Neuronal stem cell (in vitro differentiated cells): ENCODE measurements around the gene BEAN1.
A peak's percentile ranks its signal among the peaks of the same experiment; 100 is the strongest.

Source experiments
- DNase-seq: peaks from one replicate; pipeline ENCODE4 v3.0.0-alpha.2; 2013; ENCODE audit warnings: low spot score
- H2AFZ ChIP-seq: one replicate; pipeline ENCODE4 v1.6.1; 2013; ENCODE audit warnings: mild to moderate bottlenecking, low read length, inconsistent platforms
- H2AK5ac ChIP-seq: 2 replicates; pipeline ENCODE4 v1.6.1; 2013; ENCODE audit warnings: low read depth, mild to moderate bottlenecking, inconsistent platforms, low read length, moderate library complexity, mixed read lengths
- H2BK120ac ChIP-seq: 2 replicates; pipeline ENCODE4 v1.6.1; 2013; ENCODE audit warnings: low read depth, mild to moderate bottlenecking, inconsistent platforms, low read length, moderate library complexity, mixed read lengths
- H2BK12ac ChIP-seq: one replicate; pipeline ENCODE4 v1.6.1; 2013; ENCODE audit warnings: low read length, inconsistent platforms
- H2BK15ac ChIP-seq: 2 replicates; pipeline ENCODE4 v1.6.1; 2013; ENCODE audit warnings: mild to moderate bottlenecking, low read length, inconsistent platforms, mixed read lengths
- H2BK5ac ChIP-seq: one replicate; pipeline ENCODE4 v1.6.1; 2013; ENCODE audit warnings: inconsistent platforms, mild to moderate bottlenecking, low read length, moderate library complexity
- H3K14ac ChIP-seq: one replicate; pipeline ENCODE4 v1.6.1; 2013; ENCODE audit warnings: low read length, inconsistent platforms
- H3K18ac ChIP-seq: 2 replicates; pipeline ENCODE4 v1.6.1; 2013; ENCODE audit warnings: low read length, inconsistent platforms
- H3K23ac ChIP-seq: 2 replicates; pipeline ENCODE4 v1.6.1; 2013; ENCODE audit warnings: low read depth, mild to moderate bottlenecking, mixed read lengths, low read length, inconsistent platforms; ENCODE audit not compliant: poor library complexity
- H3K27ac ChIP-seq: replicated peaks from 3 replicates; pipeline ENCODE4 v1.5.1; 2013; ENCODE audit warnings: low read length, inconsistent platforms
- H3K27me3 ChIP-seq, 3 experiments: 2 replicates each; pipeline ENCODE4 v1.6.1; 2013; ENCODE audit warnings: low read length in 3 of 3, mild to moderate bottlenecking in 2 of 3, inconsistent platforms in 1 of 3, low read depth in 1 of 3, mixed read lengths in 1 of 3, moderate library complexity in 1 of 3; ENCODE audit not compliant: control insufficient read depth in 3 of 3, insufficient read depth in 3 of 3
- H3K36me3 ChIP-seq, 2 donors: replicated peaks in 1 of 2; 2 replicates each; pipeline ENCODE4 v1.6.1; 2013; ENCODE audit warnings: low read length in 2 of 2; ENCODE audit not compliant: control insufficient read depth in 2 of 2, insufficient read depth in 2 of 2
- H3K4ac ChIP-seq: 2 replicates; pipeline ENCODE4 v1.6.1; 2013; ENCODE audit warnings: inconsistent platforms, mild to moderate bottlenecking, low read length, moderate library complexity
- H3K4me1 ChIP-seq, 2 donors: 1 replicate in 1 of 2; 2 replicates in 1 of 2; pipeline ENCODE4 v1.6.1; 2013; ENCODE audit warnings: low read length in 2 of 2, low read depth in 1 of 2; ENCODE audit not compliant: control insufficient read depth in 2 of 2, insufficient read depth in 1 of 2
- H3K4me2 ChIP-seq: one replicate; pipeline ENCODE4 v1.6.1; 2013; ENCODE audit warnings: mild to moderate bottlenecking, low read length, inconsistent platforms; ENCODE audit not compliant: insufficient read depth, poor library complexity, severe bottlenecking
- H3K4me3 ChIP-seq, 2 donors: 2 replicates each; pipeline ENCODE4 v1.5.1; 2013; ENCODE audit warnings: low read length in 2 of 2, mild to moderate bottlenecking in 2 of 2, inconsistent platforms in 1 of 2, moderate library complexity in 1 of 2
- H3K79me1 ChIP-seq: one replicate; pipeline ENCODE4 v1.6.1; 2013; ENCODE audit warnings: low read depth, mild to moderate bottlenecking, inconsistent platforms, low read length, moderate library complexity
- H3K9ac ChIP-seq: one replicate; pipeline ENCODE4 v1.6.1; 2013; ENCODE audit warnings: mild to moderate bottlenecking, low read depth, low read length, inconsistent platforms; ENCODE audit not compliant: poor library complexity
- H3K9me3 ChIP-seq, 2 donors: replicated peaks in 1 of 2; 2 replicates each; pipeline versions ENCODE3 to v1.6.1; 2013; ENCODE audit warnings: low read length in 2 of 2, mild to moderate bottlenecking in 2 of 2, inconsistent platforms in 1 of 2, low read depth in 1 of 2, mixed read lengths in 1 of 2, moderate library complexity in 1 of 2; ENCODE audit not compliant: control insufficient read depth in 2 of 2, insufficient read depth in 1 of 2
- H4K8ac ChIP-seq: one replicate; pipeline ENCODE4 v1.6.1; 2013; ENCODE audit warnings: low read depth, mild to moderate bottlenecking, inconsistent platforms, low read length, moderate library complexity
- H4K91ac ChIP-seq: one replicate; pipeline ENCODE4 v1.6.1; 2013; ENCODE audit warnings: low read length, low read depth, mild to moderate bottlenecking, inconsistent platforms; ENCODE audit not compliant: poor library complexity
- WGBS, 2 donors: extraction: QIAGEN DNeasy Blood & Tissue Kit; methylation state at CpG; one replicate each; pipeline ENCODE4 v1.1.7; 2013; ENCODE audit warnings: missing lambda C conversion rate in 2 of 2, mixed read lengths in 1 of 2; ENCODE audit not compliant: insufficient read length in 2 of 2, insufficient replicate concordance in 1 of 2; ENCODE audit errors: extremely low coverage in 2 of 2; 5-methylcytosine and 5-hydroxymethylcytosine counted together

Gene BEAN1

GRCh38 chr16:66419527-66419926, 7.6 kb upstream of the BEAN1 start:
- no peak overlapping the region for H2BK5ac ChIP-seq
- H2BK120ac ChIP-seq, result no peak overlapping the region
- H3K14ac ChIP-seq, result no peak overlapping the region
- no peak overlapping the region for H3K4me2 ChIP-seq
- no peak overlapping the region for H2AK5ac ChIP-seq
- H3K36me3 ChIP-seq, result no peaks in the 10 kb centered on the region
- no peak overlapping the region for H4K8ac ChIP-seq
- H3K27me3 ChIP-seq, result peaks cover 0 to 43% (median 5%) of the 10 kb centered on the region in 3 experiments
- H4K91ac ChIP-seq, result no peak overlapping the region
- no CpG with 5 or more reads among the region's 3 CpGs for WGBS, 2 donors
- H3K27ac ChIP-seq, result no peak overlapping the region
- H3K4me1 ChIP-seq, result no peaks in the 10 kb centered on the region
- H3K9me3 ChIP-seq, result peaks cover 0 to 8% of the 10 kb centered on the region in 2 donors
- no peak overlapping the region for H3K4me3 ChIP-seq
- no peak overlapping the region for H3K23ac ChIP-seq
- no peak overlapping the region for H3K18ac ChIP-seq
- no peak overlapping the region for H2BK12ac ChIP-seq
- no peaks in the 10 kb centered on the region for H3K79me1 ChIP-seq
- H3K9ac ChIP-seq, result no peak overlapping the region
- no peak overlapping the region for H2BK15ac ChIP-seq
- no peak for DNase-seq
- no peak overlapping the region for H2AFZ ChIP-seq
- H3K4ac ChIP-seq, result no peak overlapping the region

GRCh38 chr16:66420396-66420795, 6.7 kb upstream of the BEAN1 start:
- Histone ChIP-seq H3K4me2 (no peak overlapping the region), H3K27ac (no peak overlapping the region), H2AK5ac (no peak overlapping the region), H2AFZ (no peak overlapping the region), H2BK5ac (no peak overlapping the region), H3K18ac (no peak overlapping the region), H2BK120ac (no peak overlapping the region), H4K91ac (no peak overlapping the region), H3K79me1 (no peaks in the 10 kb centered on the region), H3K27me3 (peaks cover 2 to 52% (median 11%) of the 10 kb centered on the region in 3 experiments), H4K8ac (no peak overlapping the region), H3K9me3 (peaks cover 0 to 11% of the 10 kb centered on the region in 2 donors), H3K23ac (no peak overlapping the region), H3K9ac (no peak overlapping the region), H3K4me3 (no peak overlapping the region), H3K4me1 (no peaks in the 10 kb centered on the region), H3K14ac (no peak overlapping the region), H3K36me3 (no peaks in the 10 kb centered on the region), H2BK15ac (no peak overlapping the region), H3K4ac (no peak overlapping the region), H2BK12ac (no peak overlapping the region)
- no peak for DNase-seq
- no CpG with 5 or more reads among the region's 1 CpG for WGBS, 2 donors

DNA sequence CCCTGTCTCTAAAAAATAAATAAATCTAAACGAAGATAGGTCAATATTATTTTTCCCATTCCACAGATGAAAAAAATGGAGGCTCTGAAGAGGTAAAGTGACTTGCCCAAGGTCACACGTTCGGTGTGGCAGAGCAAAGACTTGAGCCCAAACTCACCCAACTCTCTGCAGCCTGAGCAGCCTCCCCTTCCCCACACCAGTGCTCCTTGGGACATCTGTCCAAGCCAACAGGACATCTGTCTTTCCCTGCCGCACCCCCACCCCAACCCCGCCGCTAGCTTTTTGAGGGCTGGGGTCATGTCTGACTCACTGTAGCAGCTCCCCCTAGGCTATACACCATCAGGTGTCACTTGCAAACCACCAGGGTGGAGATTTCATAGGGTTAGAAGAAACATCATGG, 5.2 kb upstream of the BEAN1 start:
- Histone ChIP-seq H2BK5ac (no peak overlapping the region), H3K79me1 (no peaks in the 10 kb centered on the region), H2BK12ac (no peak overlapping the region), H3K4me2 (no peak overlapping the region), H3K36me3 (no peaks in the 10 kb centered on the region), H3K9me3 (peaks cover 2 to 7% of the 10 kb centered on the region in 2 donors), H4K91ac (no peak overlapping the region), H3K23ac (no peak overlapping the region), H2BK120ac (no peak overlapping the region), H3K4me1 (peaks cover 2 to 10% of the 10 kb centered on the region in 2 donors), H4K8ac (no peak overlapping the region), H2AK5ac (no peak overlapping the region), H2AFZ (no peak overlapping the region), H3K14ac (no peak overlapping the region), H2BK15ac (no peak overlapping the region), H3K27ac (no peak overlapping the region), H3K9ac (no peak overlapping the region), H3K18ac (no peak overlapping the region), H3K27me3 (peaks cover 11 to 60% (median 24%) of the 10 kb centered on the region in 3 experiments), H3K4me3 (no peak overlapping the region), H3K4ac (no peak overlapping the region)
- WGBS, 2 donors, result no CpG with 5 or more reads among the region's 6 CpGs
- no peak for DNase-seq

- Histone ChIP-seq H3K9me3 (peaks cover 2 to 7% of the 10 kb centered on the region in 2 donors), H4K91ac (no peak overlapping the region), H3K23ac (no peak overlapping the region), H2AFZ (no peak overlapping the region), H3K27me3 (peaks cover 11 to 60% (median 25%) of the 10 kb centered on the region in 3 experiments), H2BK12ac (no peak overlapping the region), H3K18ac (peak overlapping the region; percentile 31), H4K8ac (no peak overlapping the region), H3K14ac (no peak overlapping the region), H3K4me1 (peaks cover 2 to 10% of the 10 kb centered on the region in 2 donors), H2AK5ac (no peak overlapping the region), H3K27ac (no peak overlapping the region), H3K36me3 (no peaks in the 10 kb centered on the region), H2BK5ac (no peak overlapping the region), H2BK15ac (no peak overlapping the region), H3K4me3 (no peak overlapping the region), H3K4me2 (no peak overlapping the region), H3K4ac (no peak overlapping the region), H2BK120ac (no peak overlapping the region), H3K79me1 (no peaks in the 10 kb centered on the region), H3K9ac (no peak overlapping the region)
- DNase-seq, result no peak
- WGBS, 2 donors, result no CpG with 5 or more reads among the region's 2 CpGs
Measured at GRCh38 chr16:66422366-66422765, 4.7 kb upstream of the BEAN1 start.
